ENCODE measurements around the gene RNPEP.

DNA sequence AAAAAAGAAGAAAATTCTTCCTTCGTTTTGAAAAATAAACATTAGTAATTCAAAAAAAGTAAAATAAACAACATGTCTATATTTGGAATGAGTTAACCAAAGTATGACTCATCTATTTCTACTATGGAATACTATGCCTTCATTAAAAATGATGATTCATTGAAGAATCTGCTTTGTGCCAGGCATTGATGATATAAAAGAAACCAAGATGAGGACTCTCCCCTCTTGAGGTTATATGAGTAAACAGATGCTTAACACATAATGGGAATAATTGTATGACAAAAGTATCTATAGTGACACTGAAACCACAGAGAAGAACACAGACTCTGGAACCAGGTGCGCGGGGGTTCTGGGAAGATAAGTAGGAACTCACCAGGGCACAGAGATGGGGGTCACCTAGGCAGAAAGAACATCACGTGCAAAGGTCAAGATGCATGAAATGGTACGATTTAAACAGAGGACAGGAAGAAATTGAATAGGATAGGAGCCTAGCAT is 46.8 kb downstream of the RNPEP start:
- TF ChIP-seq, protein P1, sequence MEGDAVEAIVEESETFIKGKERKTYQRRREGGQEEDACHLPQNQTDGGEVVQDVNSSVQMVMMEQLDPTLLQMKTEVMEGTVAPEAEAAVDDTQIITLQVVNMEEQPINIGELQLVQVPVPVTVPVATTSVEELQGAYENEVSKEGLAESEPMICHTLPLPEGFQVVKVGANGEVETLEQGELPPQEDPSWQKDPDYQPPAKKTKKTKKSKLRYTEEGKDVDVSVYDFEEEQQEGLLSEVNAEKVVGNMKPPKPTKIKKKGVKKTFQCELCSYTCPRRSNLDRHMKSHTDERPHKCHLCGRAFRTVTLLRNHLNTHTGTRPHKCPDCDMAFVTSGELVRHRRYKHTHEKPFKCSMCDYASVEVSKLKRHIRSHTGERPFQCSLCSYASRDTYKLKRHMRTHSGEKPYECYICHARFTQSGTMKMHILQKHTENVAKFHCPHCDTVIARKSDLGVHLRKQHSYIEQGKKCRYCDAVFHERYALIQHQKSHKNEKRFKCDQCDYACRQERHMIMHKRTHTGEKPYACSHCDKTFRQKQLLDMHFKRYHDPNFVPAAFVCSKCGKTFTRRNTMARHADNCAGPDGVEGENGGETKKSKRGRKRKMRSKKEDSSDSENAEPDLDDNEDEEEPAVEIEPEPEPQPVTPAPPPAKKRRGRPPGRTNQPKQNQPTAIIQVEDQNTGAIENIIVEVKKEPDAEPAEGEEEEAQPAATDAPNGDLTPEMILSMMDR (IDR thresholded peaks at IDR 0.05; ENCODE audit: insufficient read depth, low read length): no peak
- no peak for TF ChIP-seq SPI1 (IDR thresholded peaks at IDR 0.05; ENCODE audit: borderline replicate concordance, low read depth)
- no peak for TF ChIP-seq POLR2AphosphoS5 (IDR thresholded peaks at IDR 0.05; ENCODE audit: low read depth)

Data from HL-60 (cell line).